HCT116 (cell line): ENCODE results near the gene SEMA4B. TPM values are rescaled to one million over a fixed set of nuclear protein-coding genes. Genes with fewer than 3 reads are reported as not detected.
A peak's percentile ranks its signal among the peaks of the same experiment; 100 is the strongest.

Experiments
- ATAC-seq: fragments of 200-7000 bp; cut with Tn5 transposase; 2 replicates; pipeline ENCODE4 v1.9.1; 2020; ENCODE audit warnings: mild to moderate bottlenecking, moderate library complexity
- BruUV-seq: library from RNA; stranded (reverse); fragments of 400-500 nt; replicated peaks from 2 replicates; lab custom pipeline; 2021; lab: Mats Ljungman, UMichigan
- CTCF ChIA-PET: fragments of 300-600 bp; sonication (Branson Sonifier 250); formaldehyde crosslinking; loops from one replicate; lab custom pipeline; 2021; ENCODE audit warnings: antibody characterized with exemption; lab: Charles Lee
- POLR2A ChIA-PET: fragments of 300-600, 350-600 bp; sonication (Branson Sonifier 250); formaldehyde crosslinking; loops from one replicate; lab custom pipeline; 2021; ENCODE audit warnings: antibody characterized with exemption; lab: Charles Lee
- RAD21 ChIA-PET, 2 experiments: fragments of 300-600 bp; sonication (Branson Sonifier 250); formaldehyde crosslinking; loops; one replicate each; lab custom pipeline; 2023; ENCODE audit warnings: low total read pairs in 2 of 2; ENCODE audit not compliant: uncharacterized antibody in 2 of 2, unreplicated experiment in 2 of 2, low non-redundant PET in 1 of 2; lab: Charles Lee
- DNase-seq: peaks from one replicate; pipeline ENCODE4 v3.0.0-alpha.2; 2010; ENCODE audit warnings: low read depth, low spot score
- H2AFZ ChIP-seq: fragments of 200-600 bp; shearing (Covaris generic), sonication (generic); 2 replicates; pipeline ENCODE4 v1.6.1; 2017; ENCODE audit warnings: low read depth, mixed run types, mixed read lengths, antibody characterized with exemption, low read length; ENCODE audit not compliant: poor library complexity, severe bottlenecking
- H3K27ac ChIP-seq: 2 replicates; pipeline ENCODE4 v1.5.1; 2012; ENCODE audit warnings: low read depth, low read length
- H3K27me3 ChIP-seq: fragments of 200-600 bp; sonication (generic); 2 replicates; pipeline ENCODE4 v1.6.1; 2016; ENCODE audit warnings: mixed run types, low read length, mixed read lengths; ENCODE audit not compliant: insufficient read depth
- H3K36me3 ChIP-seq, 2 experiments: fragments of 200-500 bp in 1 of 2; fragments of 200-600 bp in 1 of 2; sonication (Bioruptor generic) in 1 of 2; sonication (generic) in 1 of 2; 2 replicates each; pipeline versions ENCODE4 v1.5.1 to v1.6.1; 2014 to 2016; ENCODE audit warnings: low read length in 2 of 2, inconsistent platforms in 1 of 2, mixed read lengths in 1 of 2, mixed run types in 1 of 2; ENCODE audit not compliant: insufficient read depth in 2 of 2, control insufficient read depth in 1 of 2
- H3K4me1 ChIP-seq, 2 experiments: fragments of 200-600 bp in 1 of 2; sonication (generic) in 1 of 2; 2 replicates each; pipeline versions ENCODE4 v1.5.1 to v1.6.1; 2012 to 2017; ENCODE audit warnings: low read length in 2 of 2, inconsistent platforms in 1 of 2, mild to moderate bottlenecking in 1 of 2, mixed read lengths in 1 of 2, mixed run types in 1 of 2, moderate library complexity in 1 of 2; ENCODE audit not compliant: insufficient read depth in 2 of 2, control insufficient read depth in 1 of 2
- H3K4me2 ChIP-seq: fragments of 200-600 bp; sonication (generic); 2 replicates; pipeline ENCODE4 v1.6.1; 2017; ENCODE audit warnings: mixed run types, low read length, mixed read lengths
- H3K4me3 ChIP-seq, 2 experiments: fragments of 200-600 bp in 1 of 2; sonication (generic) in 1 of 2; replicated peaks in 1 of 2; 2 replicates each; pipeline ENCODE4 v1.5.1; 2011 to 2016; ENCODE audit warnings: low read length in 2 of 2, control low read depth in 1 of 2, low read depth in 1 of 2, mild to moderate bottlenecking in 1 of 2, mixed read lengths in 1 of 2, mixed run types in 1 of 2
- H3K79me2 ChIP-seq: fragments of 200-600 bp; sonication (generic); 2 replicates; pipeline ENCODE4 v1.6.1; 2017; ENCODE audit warnings: mild to moderate bottlenecking, mixed run types, low read length, moderate library complexity, mixed read lengths; ENCODE audit not compliant: insufficient read depth
- H3K9ac ChIP-seq: fragments of 200-600 bp; sonication (generic); 2 replicates; pipeline ENCODE4 v1.6.1; 2016; ENCODE audit warnings: low read length, mixed read lengths
- H3K9me2 ChIP-seq: fragments of 200-600 bp; sonication (generic), shearing (Covaris generic); 2 replicates; pipeline ENCODE4 v1.6.1; 2017; ENCODE audit warnings: mixed run types, mild to moderate bottlenecking, moderate library complexity; ENCODE audit not compliant: insufficient read depth
- H3K9me3 ChIP-seq, 2 experiments: fragments of 200-500 bp in 1 of 2; fragments of 200-600 bp in 1 of 2; sonication (Bioruptor generic) in 1 of 2; sonication (generic) in 1 of 2; 2 replicates each; pipeline ENCODE4 v1.6.1; 2014 to 2017; ENCODE audit warnings: low read length in 2 of 2, mixed read lengths in 2 of 2, inconsistent platforms in 1 of 2, low read depth in 1 of 2, mild to moderate bottlenecking in 1 of 2, mixed run types in 1 of 2, moderate library complexity in 1 of 2; ENCODE audit not compliant: control insufficient read depth in 1 of 2, insufficient read depth in 1 of 2
- H4K20me1 ChIP-seq: fragments of 200-600 bp; sonication (generic), shearing (Covaris generic); 2 replicates; pipeline ENCODE4 v1.6.1; 2017; ENCODE audit warnings: mixed run types, mild to moderate bottlenecking, moderate library complexity; ENCODE audit not compliant: insufficient read depth
- CBX3 ChIP-seq: IDR thresholded peaks from 2 replicates; pipeline ENCODE4 v1.6.1; 2012; ENCODE audit warnings: low read depth
- EGR1 ChIP-seq: IDR thresholded peaks from 2 replicates; pipeline ENCODE4 v1.6.1; 2012; ENCODE audit warnings: low read depth
- ELF1 ChIP-seq: IDR thresholded peaks from 2 replicates; pipeline ENCODE4 v1.6.1; 2012; ENCODE audit warnings: low read depth, borderline replicate concordance
- FOSL1 ChIP-seq: IDR thresholded peaks from 2 replicates; pipeline ENCODE4 v1.6.1; 2012; ENCODE audit warnings: low read depth
- JUND ChIP-seq: IDR thresholded peaks from 2 replicates; pipeline ENCODE4 v1.6.1; 2012
- RAD21 ChIP-seq: IDR thresholded peaks from 2 replicates; pipeline ENCODE4 v1.6.1; 2012; ENCODE audit warnings: low read depth, mild to moderate bottlenecking
- SIN3A ChIP-seq: IDR thresholded peaks from 2 replicates; pipeline ENCODE4 v1.6.1; 2012; ENCODE audit warnings: low read depth
- SP1 ChIP-seq: IDR thresholded peaks from 2 replicates; pipeline ENCODE4 v1.6.1; 2012; ENCODE audit warnings: low read depth
- SRF ChIP-seq: IDR thresholded peaks from 2 replicates; pipeline ENCODE4 v1.6.1; 2012; ENCODE audit warnings: low read depth
- TCF7L2 ChIP-seq: IDR thresholded peaks from 2 replicates; pipeline ENCODE4 v1.7.0; 2011; ENCODE audit warnings: borderline replicate concordance, inconsistent platforms; ENCODE audit not compliant: insufficient read depth, insufficient read length; ENCODE audit errors: extremely low read depth
- YY1 ChIP-seq: IDR thresholded peaks from 2 replicates; pipeline ENCODE4 v1.6.1; 2011; ENCODE audit warnings: low read length, low read depth, moderate library complexity, mild to moderate bottlenecking; ENCODE audit not compliant: insufficient replicate concordance; ENCODE audit errors: extremely low read depth
- ZBTB33 ChIP-seq: IDR thresholded peaks from 2 replicates; pipeline ENCODE4 v1.6.1; 2011; ENCODE audit warnings: mild to moderate bottlenecking, low read length, moderate library complexity; ENCODE audit not compliant: insufficient replicate concordance; ENCODE audit errors: extremely low read depth
- ZNF274 ChIP-seq: fragments of 200-500 bp; sonication (Bioruptor generic); IDR thresholded peaks from 2 replicates; pipeline ENCODE4 v1.6.1; 2014; ENCODE audit warnings: mild to moderate bottlenecking, low read depth, low read length, inconsistent platforms
- intact Hi-C: fragments of 100-400 bp; cut with micrococcal nuclease; formaldehyde crosslinking; loops from 2 replicates; pipeline ENCODE4 v1.10.0; 2022
- total RNA-seq: library from RNA; stranded (reverse); gene quantifications from one replicate; pipeline ENCODE4 v1.2.1, GENCODE V29; 2021; ENCODE audit not compliant: unreplicated experiment
- TF ChIP-seq, protein P1 (sequence below), 3 experiments: fragments of 200-600 bp in 1 of 3; sonication (generic) in 1 of 3; IDR thresholded peaks in 2 of 3; conservative IDR thresholded peaks in 1 of 3; 2 replicates each; pipeline ENCODE4 v1.5.1; 2012 to 2017; ENCODE audit warnings: low read depth in 2 of 3, low read length in 2 of 3, antibody characterized with exemption in 1 of 3, borderline replicate concordance in 1 of 3, control low read depth in 1 of 3, mild to moderate bottlenecking in 1 of 3, mixed read lengths in 1 of 3, mixed run types in 1 of 3, moderate library complexity in 1 of 3; ENCODE audit not compliant: insufficient read depth in 1 of 3

The SEMA4B gene
- total RNA-seq, 1 experiment from 2014 or later, result 98.6 TPM

GRCh38 chr15:90167121-90167520, 34.0 kb upstream of the SEMA4B start:
- Histone ChIP-seq H2AFZ (peak overlapping the region; percentile 77), H3K4me1 (peaks cover 24 to 61% of the 10 kb centered on the region in 2 experiments), H3K27ac (peak overlapping the region; percentile 90; the same call in 1 of the 2 replicates), H3K9me3 (no peaks in the 10 kb centered on the region), H3K36me3 (no peaks in the 10 kb centered on the region), H3K4me3 (no peak overlapping the region), H3K4me2 (no peak overlapping the region), H3K27me3 (no peaks in the 10 kb centered on the region), H4K20me1 (no peaks in the 10 kb centered on the region), H3K79me2 (no peaks in the 10 kb centered on the region), H3K9ac (no peak overlapping the region), H3K9me2 (no peaks in the 10 kb centered on the region)
- intact Hi-C loops, result no loop called here
- ATAC-seq, result no peak
- POLR2A ChIA-PET, result interaction anchor here (1.1 to 2.7 kb wide), 2 partner anchors 33 to 67 kb away, joined by 3 to 9 read pairs; partner anchors contain the start of genes CIB1 and GDPGP1
- DNase-seq, result no peak
- RAD21 ChIA-PET, result no interaction called here
- BruUV-seq, result no TSS peak
- CTCF ChIA-PET, result no interaction called here
- TF ChIP-seq JUND (no peak), ELF1 (no peak), YY1 (no peak), EGR1 (no peak), CBX3 (no peak), ZNF274 (no peak), ZBTB33 (no peak), SRF (no peak), RAD21 (no peak), SP1 (no peak), FOSL1 (no peak), TCF7L2 (no peak), SIN3A (no peak)
- TF ChIP-seq, protein P1, sequence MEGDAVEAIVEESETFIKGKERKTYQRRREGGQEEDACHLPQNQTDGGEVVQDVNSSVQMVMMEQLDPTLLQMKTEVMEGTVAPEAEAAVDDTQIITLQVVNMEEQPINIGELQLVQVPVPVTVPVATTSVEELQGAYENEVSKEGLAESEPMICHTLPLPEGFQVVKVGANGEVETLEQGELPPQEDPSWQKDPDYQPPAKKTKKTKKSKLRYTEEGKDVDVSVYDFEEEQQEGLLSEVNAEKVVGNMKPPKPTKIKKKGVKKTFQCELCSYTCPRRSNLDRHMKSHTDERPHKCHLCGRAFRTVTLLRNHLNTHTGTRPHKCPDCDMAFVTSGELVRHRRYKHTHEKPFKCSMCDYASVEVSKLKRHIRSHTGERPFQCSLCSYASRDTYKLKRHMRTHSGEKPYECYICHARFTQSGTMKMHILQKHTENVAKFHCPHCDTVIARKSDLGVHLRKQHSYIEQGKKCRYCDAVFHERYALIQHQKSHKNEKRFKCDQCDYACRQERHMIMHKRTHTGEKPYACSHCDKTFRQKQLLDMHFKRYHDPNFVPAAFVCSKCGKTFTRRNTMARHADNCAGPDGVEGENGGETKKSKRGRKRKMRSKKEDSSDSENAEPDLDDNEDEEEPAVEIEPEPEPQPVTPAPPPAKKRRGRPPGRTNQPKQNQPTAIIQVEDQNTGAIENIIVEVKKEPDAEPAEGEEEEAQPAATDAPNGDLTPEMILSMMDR (IDR thresholded peaks at IDR 0.05 in 2 of 3, conservative IDR thresholded peaks at IDR 0.05 in 1 of 3; ENCODE audit: borderline replicate concordance in 1 of 3, insufficient read depth in 1 of 3, low read depth in 2 of 3, low read length in 2 of 3), result no peak
